T-cell (primary cell): Measurements from ENCODE around the gene SHQ1. TPM values are rescaled to one million over a fixed set of nuclear protein-coding genes. Genes with fewer than 3 reads are reported as not detected.

Experiments used
- ATAC-seq, 4 experiments: fragments of 200-7000 bp in 3 of 4; fragments of 150-1000 bp in 1 of 4; cut with Tn5 transposase; replicated peaks in 1 of 4; 1 replicate in 3 of 4; 2 replicates in 1 of 4; pipeline ENCODE4 v1.10.0; 2021; ENCODE audit warnings: moderate library complexity in 3 of 4, mild to moderate bottlenecking in 2 of 4, moderate number of reproducible peaks in 1 of 4
- CTCF ChIA-PET, 2 donors: fragments of 300-600 bp; sonication (Branson Sonifier 250); formaldehyde crosslinking; loops; one replicate each; lab custom pipeline; 2022; ENCODE audit warnings: antibody characterized with exemption in 2 of 2; lab: Charles Lee
- POLR2A ChIA-PET, 2 donors: fragments of 300-600 bp; sonication (Branson Sonifier 250); formaldehyde crosslinking; loops; one replicate each; lab custom pipeline; 2022; ENCODE audit warnings: antibody characterized with exemption in 2 of 2; lab: Charles Lee
- DNase-seq, 35 experiments: peaks; one replicate each; pipeline versions ENCODE4 v3.0.0 to v3.0.0-alpha.2; 2013 to 2023
- H3K27ac ChIP-seq: one replicate; pipeline ENCODE4 v1.5.1; 2013; ENCODE audit warnings: low read length
- H3K27me3 ChIP-seq, 2 experiments: replicated peaks in 1 of 2; 1 replicate in 1 of 2; 2 replicates in 1 of 2; pipeline versions ENCODE4 v1.6.1 to v1.7.0; 2013; ENCODE audit warnings: low read length in 1 of 2, mixed read lengths in 1 of 2; ENCODE audit not compliant: control insufficient read depth in 2 of 2, insufficient read depth in 2 of 2; ENCODE audit errors: extremely low read depth in 1 of 2
- H3K36me3 ChIP-seq, 2 donors: 1 replicate in 1 of 2; 2 replicates in 1 of 2; pipeline versions ENCODE4 v1.6.1 to v1.7.0; 2013; ENCODE audit warnings: low read length in 1 of 2; ENCODE audit not compliant: control insufficient read depth in 2 of 2, insufficient read depth in 1 of 2; ENCODE audit errors: extremely low read depth in 1 of 2
- H3K4me1 ChIP-seq, 2 experiments: 1 replicate in 1 of 2; 2 replicates in 1 of 2; pipeline versions ENCODE4 v1.6.1 to v1.7.0; 2013; ENCODE audit warnings: low read length in 2 of 2, mixed read lengths in 1 of 2; ENCODE audit not compliant: insufficient read depth in 2 of 2, control insufficient read depth in 1 of 2; ENCODE audit errors: extremely low read depth in 1 of 2
- H3K4me3 ChIP-seq, 2 donors: 1 replicate in 1 of 2; 2 replicates in 1 of 2; pipeline versions ENCODE4 v1.5.1 to v1.7.0; 2013; ENCODE audit warnings: mild to moderate bottlenecking in 2 of 2, low read length in 1 of 2, moderate library complexity in 1 of 2; ENCODE audit not compliant: control insufficient read depth in 1 of 2; ENCODE audit errors: extremely low read depth in 1 of 2
- H3K9me3 ChIP-seq: 2 replicates; pipeline ENCODE4 v1.7.0; 2013
- H3K27ac Mint-ChIP-seq, 2 donors: one replicate each; pipeline ENCODE4 v1.8.0; 2020 to 2021; ENCODE audit warnings: mild to moderate bottlenecking in 2 of 2, mixed read lengths in 2 of 2
- H3K27me3 Mint-ChIP-seq, 2 donors: one replicate each; pipeline ENCODE4 v1.8.0; 2021 to 2022; ENCODE audit warnings: mixed read lengths in 2 of 2
- H3K36me3 Mint-ChIP-seq: one replicate; pipeline ENCODE4 v1.8.0; 2021; ENCODE audit warnings: mixed read lengths
- H3K4me1 Mint-ChIP-seq, 3 donors: one replicate each; pipeline ENCODE4 v1.8.0; 2020 to 2022; ENCODE audit warnings: mixed read lengths in 3 of 3, mild to moderate bottlenecking in 1 of 3
- H3K4me3 Mint-ChIP-seq, 3 donors: one replicate each; pipeline ENCODE4 v1.8.0; 2020 to 2022; ENCODE audit warnings: mild to moderate bottlenecking in 3 of 3, mixed read lengths in 3 of 3, moderate library complexity in 3 of 3
- H3K9me3 Mint-ChIP-seq, 3 donors: one replicate each; pipeline ENCODE4 v1.8.0; 2020 to 2022; ENCODE audit warnings: mixed read lengths in 3 of 3
- WGBS: methylation state at CpG from one replicate; pipeline ENCODE4 v1.1.5; 2013; ENCODE audit warnings: missing lambda C conversion rate; ENCODE audit not compliant: insufficient coverage; 5-methylcytosine and 5-hydroxymethylcytosine counted together
- total RNA-seq, 35 experiments: library from RNA in 6 of 35; stranded (reverse) in 6 of 35; fragments of 120-200 nt in 1 of 35; gene quantifications; one replicate each; pipeline versions ENCODE4 v1.2.1 to v1.2.4 and lab custom pipeline; 2013 to 2026

SHQ1 gene
- total RNA-seq, 5 donors from 2014 or later (not counting 1 experiment from before 2014, with no cell fraction given): 16.6 to 29.0 (median 27.8) TPM

DNA sequence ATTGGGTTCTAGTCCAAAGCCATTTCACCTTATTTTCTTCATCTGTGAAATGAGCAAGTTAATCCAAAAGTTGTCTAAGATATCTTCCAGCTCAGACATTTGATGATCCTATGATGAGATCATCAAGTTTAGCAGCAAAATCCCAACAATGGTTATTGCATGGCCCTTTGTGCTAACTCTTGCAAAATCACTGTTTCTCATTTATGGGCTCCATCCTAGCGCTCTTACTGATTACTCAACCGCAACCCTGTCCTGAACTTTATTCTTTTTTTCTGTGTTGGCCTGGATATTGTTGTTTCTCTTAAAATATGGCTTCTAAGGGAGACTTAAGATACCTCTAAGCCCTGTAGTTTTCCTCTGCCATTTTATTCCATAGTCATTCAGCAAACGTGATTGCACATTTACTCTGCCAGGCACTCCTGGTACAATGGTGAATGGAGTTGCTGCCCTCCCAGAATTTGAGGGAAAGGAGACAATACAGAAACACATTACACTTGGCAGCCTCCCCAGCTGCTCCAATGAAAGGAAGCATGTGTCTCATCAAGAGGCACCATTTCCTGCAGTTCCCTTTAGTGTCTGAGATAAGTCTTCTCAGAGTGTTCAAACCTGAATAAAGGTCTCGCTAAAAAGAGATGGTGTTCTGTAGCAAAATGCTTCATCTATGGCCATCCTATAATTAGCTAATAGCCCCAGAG, 44.0 kb upstream of the SHQ1 start:
- peaks cover 0 to 35% of the 10 kb centered on the region in 2 experiments for H3K27me3 ChIP-seq
- ATAC-seq: no peak
- CTCF ChIA-PET: interaction anchor here in 1 of 2 donors (0.5 to 0.6 kb wide), 2 partner anchors 41 to 1309 kb away, joined by 3 to 7 read pairs; partner anchors contain the start of gene FOXP1
- DNase-seq: no peak
- Mint-ChIP-seq H3K36me3 (no peaks in the 10 kb centered on the region), H3K27ac (no peak overlapping the region), H3K9me3 (peaks cover 0 to 6% (median 0%) of the 10 kb centered on the region in 3 donors), H3K4me1 (peaks cover 11 to 17% (median 13%) of the 10 kb centered on the region in 3 donors), H3K27me3 (peaks cover 47 to 60% of the 10 kb centered on the region in 2 donors), H3K4me3 (no peak overlapping the region)
- no CpG with 5 or more reads among the region's 4 CpGs for WGBS
- POLR2A ChIA-PET: no interaction called here
- H3K4me3 ChIP-seq: no peak overlapping the region
- no peak overlapping the region for H3K27ac ChIP-seq
- H3K36me3 ChIP-seq: no peaks in the 10 kb centered on the region
- no peaks in the 10 kb centered on the region for H3K9me3 ChIP-seq
- peaks cover 5 to 7% of the 10 kb centered on the region in 2 experiments for H3K4me1 ChIP-seq

DNA sequence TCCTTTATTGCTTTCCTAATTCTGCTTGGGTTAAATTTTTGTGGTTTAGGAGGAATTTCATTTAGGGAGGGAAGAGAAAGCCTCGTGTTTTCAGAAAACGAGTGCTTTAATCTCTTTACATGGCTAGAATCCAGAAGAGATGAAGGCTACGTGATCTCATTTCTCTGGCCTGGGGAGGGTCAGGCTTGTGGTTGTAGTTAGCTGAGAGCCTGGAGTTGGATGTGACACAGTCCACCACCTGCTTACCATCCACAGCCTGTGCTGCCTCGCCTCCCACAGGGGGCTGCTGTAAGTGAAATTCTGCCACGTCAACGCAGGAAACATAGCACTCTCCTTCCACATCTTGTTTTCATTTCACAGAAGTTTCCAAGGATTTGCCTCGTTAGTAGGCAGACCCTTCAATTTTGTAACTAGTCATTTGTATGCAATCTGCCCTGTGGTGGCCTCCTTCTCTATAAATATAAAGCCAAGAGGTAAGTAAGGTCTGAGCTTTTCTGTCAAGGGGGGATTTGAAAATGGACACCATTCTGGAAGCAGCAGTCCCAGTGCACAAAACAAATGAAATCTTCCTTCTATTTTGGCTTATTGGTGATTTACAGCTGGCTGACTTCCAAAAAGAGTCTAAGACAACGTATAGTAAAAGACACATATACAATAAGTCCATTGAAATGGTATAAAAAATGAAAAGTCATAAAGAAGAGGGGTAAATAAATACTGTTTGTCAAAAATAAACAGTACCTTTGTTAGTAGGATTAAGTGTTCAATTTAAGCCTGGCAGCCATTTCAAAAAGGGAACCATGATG, 43.0 kb upstream of the SHQ1 start:
- H3K36me3 ChIP-seq: no peaks in the 10 kb centered on the region
- peaks cover 0 to 36% of the 10 kb centered on the region in 2 experiments for H3K27me3 ChIP-seq
- Mint-ChIP-seq H3K27me3 (peaks cover 51 to 68% of the 10 kb centered on the region in 2 donors), H3K27ac (no peak overlapping the region), H3K4me3 (no peak overlapping the region), H3K9me3 (peaks cover 0 to 6% (median 0%) of the 10 kb centered on the region in 3 donors), H3K36me3 (no peaks in the 10 kb centered on the region), H3K4me1 (peaks cover 12 to 21% (median 17%) of the 10 kb centered on the region in 3 donors)
- peaks cover 5 to 7% of the 10 kb centered on the region in 2 experiments for H3K4me1 ChIP-seq
- no peaks in the 10 kb centered on the region for H3K9me3 ChIP-seq
- CTCF ChIA-PET: no interaction called here
- POLR2A ChIA-PET: no interaction called here
- DNase-seq: no peak
- no peak for ATAC-seq
- 48% methylated on average over 2 of the region's 8 CpGs for WGBS
- H3K4me3 ChIP-seq: no peak overlapping the region
- H3K27ac ChIP-seq: no peak overlapping the region

DNA sequence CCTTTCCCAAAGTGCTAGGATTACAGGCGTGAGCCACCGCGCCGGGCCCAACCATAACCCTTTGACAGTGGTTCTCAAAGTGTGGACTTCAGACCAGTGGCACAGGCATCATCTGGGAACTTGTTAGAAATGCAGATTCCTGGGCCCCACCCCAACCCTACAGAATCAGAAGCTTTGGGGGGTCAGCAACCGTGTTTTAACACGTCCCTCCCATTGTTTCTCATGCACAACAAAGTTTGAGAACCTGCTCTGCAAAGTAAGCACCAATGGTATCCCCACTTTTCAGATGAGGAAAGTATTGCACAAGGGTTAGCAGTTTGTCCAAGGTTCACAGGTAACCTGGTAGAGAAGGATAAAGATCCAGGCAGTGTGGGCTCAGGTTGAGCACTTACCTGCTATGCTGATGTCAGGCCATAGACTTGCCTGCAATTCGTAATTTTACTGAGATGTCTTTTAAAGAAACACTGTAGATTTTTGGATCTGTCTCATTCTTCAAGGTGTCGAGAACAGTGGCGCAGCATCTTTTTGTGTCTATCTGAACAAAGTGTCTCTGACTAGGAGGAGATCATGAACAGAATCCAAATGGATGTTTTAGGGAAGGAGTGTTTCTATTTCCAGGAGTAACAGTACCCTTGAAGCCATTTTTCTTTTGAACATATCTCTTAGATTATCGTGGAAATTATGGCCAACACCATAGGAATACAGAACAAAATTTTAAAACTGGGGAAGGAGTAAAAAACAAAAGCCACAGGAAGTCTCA, 42.1 kb upstream of the SHQ1 start:
- H3K4me1 Mint-ChIP-seq: peaks cover 12 to 21% (median 17%) of the 10 kb centered on the region in 3 donors
- Histone ChIP-seq H3K4me1 (peaks cover 5 to 7% of the 10 kb centered on the region in 2 experiments), H3K9me3 (no peaks in the 10 kb centered on the region), H3K36me3 (no peaks in the 10 kb centered on the region), H3K4me3 (no peak overlapping the region), H3K27ac (no peak overlapping the region), H3K27me3 (peaks cover 0 to 34% of the 10 kb centered on the region in 2 experiments)
- POLR2A ChIA-PET: no interaction called here
- CTCF ChIA-PET: interaction anchor here in 1 of 2 donors (0.7 kb wide), 1 partner anchor 224 kb away, joined by 5 read pairs; no protein-coding TSS in a partner anchor
- DNase-seq (no peak), ATAC-seq (no peak)
- 90% methylated on average over 7 of the region's 10 CpGs for WGBS
- H3K27me3 Mint-ChIP-seq: peaks cover 56 to 76% of the 10 kb centered on the region in 2 donors
- H3K9me3 Mint-ChIP-seq: peaks cover 0 to 6% (median 0%) of the 10 kb centered on the region in 3 donors
- no peak overlapping the region for H3K4me3 Mint-ChIP-seq
- H3K27ac Mint-ChIP-seq: no peak overlapping the region
- no peaks in the 10 kb centered on the region for H3K36me3 Mint-ChIP-seq

DNA sequence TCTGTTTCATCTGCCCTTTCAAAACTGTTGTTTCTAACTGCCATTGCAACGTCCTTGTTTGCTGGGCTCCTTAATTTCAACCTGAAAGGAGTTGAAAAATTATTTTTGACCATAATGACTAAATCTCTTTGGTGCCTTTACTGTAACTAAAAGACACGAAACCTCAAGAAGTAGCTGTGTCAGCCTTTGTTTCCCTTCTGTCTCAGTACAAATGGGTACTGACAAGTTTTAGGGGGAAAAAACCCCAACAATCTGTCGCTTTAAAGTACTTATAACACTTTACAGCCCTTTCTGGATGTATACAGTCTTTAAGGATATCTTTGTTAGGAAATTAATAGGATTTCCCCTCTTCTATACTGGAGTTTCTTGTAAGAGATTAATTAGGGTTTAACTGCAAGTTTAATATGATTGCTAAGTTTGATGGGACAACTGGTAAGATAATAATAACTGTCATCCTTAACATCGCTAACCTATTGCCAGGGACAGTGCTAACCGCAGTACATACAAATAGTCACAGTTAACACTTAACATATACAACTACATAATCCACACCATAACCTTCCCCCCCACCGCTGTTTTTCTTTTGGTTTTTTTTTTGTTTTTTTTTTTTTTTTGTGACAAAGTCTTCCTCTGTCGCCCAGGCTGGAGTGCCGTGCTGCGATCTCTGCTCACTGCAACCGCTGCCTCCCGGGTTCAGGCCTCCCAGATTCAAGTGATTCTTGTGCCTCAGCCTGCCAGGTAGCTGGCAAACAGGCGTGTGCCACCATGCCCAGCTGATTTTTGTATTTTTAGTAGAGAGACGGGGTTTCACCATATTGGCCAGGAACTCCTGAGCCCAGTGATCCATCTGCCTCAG, 41.3 kb upstream of the SHQ1 start:
- ChIA-PET POLR2A (no interaction called here), CTCF (interaction anchor here in 1 of 2 donors (0.5 to 0.7 kb wide), 2 partner anchors 20 to 223 kb away, joined by 5 read pairs; no protein-coding TSS in a partner anchor)
- Mint-ChIP-seq H3K4me3 (peak overlapping the region; percentile 3 to 59 (median 14)), H3K27ac (peak overlapping the region in 1 of 2 donors; percentile 37), H3K36me3 (no peaks in the 10 kb centered on the region), H3K9me3 (peaks cover 0 to 6% (median 0%) of the 10 kb centered on the region in 3 donors), H3K4me1 (peaks cover 12 to 21% (median 17%) of the 10 kb centered on the region in 3 donors), H3K27me3 (peaks cover 63 to 81% of the 10 kb centered on the region in 2 donors)
- no CpG with 5 or more reads among the region's 13 CpGs for WGBS
- Histone ChIP-seq H3K4me1 (peaks cover 5 to 7% of the 10 kb centered on the region in 2 experiments), H3K27ac (no peak overlapping the region), H3K9me3 (no peaks in the 10 kb centered on the region), H3K36me3 (no peaks in the 10 kb centered on the region), H3K27me3 (peaks cover 0 to 28% of the 10 kb centered on the region in 2 experiments), H3K4me3 (peak overlapping the region in 1 of 2 donors; percentile 74)
- ATAC-seq (no peak), DNase-seq (no peak)

DNA sequence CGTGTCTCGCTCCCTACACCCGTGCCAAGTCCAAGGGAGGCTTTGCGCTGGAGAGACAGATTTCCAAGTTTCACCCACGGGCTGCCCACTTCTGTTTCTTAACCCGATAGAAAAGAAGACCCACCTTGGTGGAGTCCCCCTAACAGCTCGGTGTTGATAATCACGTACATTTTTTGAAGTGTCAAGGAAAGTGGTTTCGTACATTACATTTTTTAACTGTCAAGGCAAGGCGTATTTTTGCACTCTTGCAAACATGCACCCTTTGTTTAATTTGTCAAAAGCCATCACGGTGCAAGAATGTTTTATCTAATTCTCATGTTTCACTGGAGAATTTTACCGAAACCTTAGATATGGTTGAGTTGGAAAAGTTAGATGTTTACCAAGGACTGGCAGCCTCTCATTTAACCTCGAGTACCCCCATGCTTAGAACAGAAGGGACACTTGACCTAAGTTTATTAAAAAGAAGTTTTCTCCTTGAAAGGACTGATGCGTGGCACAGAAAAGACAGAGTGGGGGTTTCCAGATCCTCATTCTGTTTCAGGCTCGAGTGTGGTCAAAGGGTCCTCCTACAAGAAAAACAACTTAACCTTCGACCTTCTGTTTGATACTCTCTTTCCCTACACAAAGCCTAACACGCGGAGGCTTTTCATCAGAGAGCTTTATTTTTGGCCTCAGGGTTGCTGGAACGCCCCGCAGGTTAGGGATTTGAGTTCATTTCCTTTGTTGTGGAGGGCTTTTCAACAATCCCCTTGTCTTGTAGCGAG, 40.5 kb upstream of the SHQ1 start:
- Histone ChIP-seq H3K9me3 (no peaks in the 10 kb centered on the region), H3K4me1 (peaks cover 5 to 7% of the 10 kb centered on the region in 2 experiments), H3K27me3 (peaks cover 0 to 24% of the 10 kb centered on the region in 2 experiments), H3K36me3 (no peaks in the 10 kb centered on the region), H3K4me3 (peak overlapping the region in 1 of 2 donors; percentile 74), H3K27ac (no peak overlapping the region)
- Mint-ChIP-seq H3K27me3 (peaks cover 70 to 80% of the 10 kb centered on the region in 2 donors), H3K9me3 (peaks cover 0 to 6% (median 4%) of the 10 kb centered on the region in 3 donors), H3K36me3 (no peaks in the 10 kb centered on the region), H3K27ac (no peak overlapping the region), H3K4me1 (peaks cover 12 to 21% (median 17%) of the 10 kb centered on the region in 3 donors), H3K4me3 (peak overlapping the region; percentile 40 to 59 (median 57))
- DNase-seq: peak in 1 of 35 experiments; percentile 6
- peak in 1 of 4 experiments; percentile 7 for ATAC-seq
- 14% methylated on average over 6 of the region's 21 CpGs for WGBS
- POLR2A ChIA-PET: interaction anchor here in 1 of 2 donors (0.6 kb wide), 1 partner anchor 416 kb away, joined by 4 read pairs; no protein-coding TSS in a partner anchor
- CTCF ChIA-PET: no interaction called here
